Fibroblast of villous mesenchyme (primary cell): ENCODE data around the gene FERMT2. TPM values are rescaled to one million over a fixed set of nuclear protein-coding genes. Genes with fewer than 3 reads are reported as not detected.

Experiments used
- DNase-seq: peaks from one replicate; pipeline ENCODE4 v3.0.0-alpha.2; 2010; ENCODE audit warnings: low read depth
- H3K4me3 ChIP-seq: 2 replicates; pipeline ENCODE4 v1.5.1; 2011; ENCODE audit warnings: low read depth, mild to moderate bottlenecking, low read length
- CTCF ChIP-seq: IDR thresholded peaks from 2 replicates; pipeline ENCODE4 v1.5.1; 2012; ENCODE audit warnings: low read depth, mild to moderate bottlenecking, low read length; ENCODE audit not compliant: insufficient read depth
- total RNA-seq: library from RNA; depleted of rRNA; stranded (reverse); fragments of >200 nt; gene quantifications from 2 replicates; pipeline ENCODE4 v1.2.3, GENCODE V29; 2012

Gene FERMT2
- total RNA-seq, 1 donor: 320 TPM

GRCh38 chr14:52948039-52948438 lies 2.8 kb downstream of the FERMT2 start:
- no peak for DNase-seq
- H3K4me3 ChIP-seq: peak overlapping the region; percentile 73
- TF ChIP-seq CTCF: no peak

GRCh38 chr14:52944254-52944653 lies 6.6 kb downstream of the FERMT2 start:
- TF ChIP-seq CTCF: no peak
- DNase-seq: no peak
- no peak overlapping the region for H3K4me3 ChIP-seq

DNA sequence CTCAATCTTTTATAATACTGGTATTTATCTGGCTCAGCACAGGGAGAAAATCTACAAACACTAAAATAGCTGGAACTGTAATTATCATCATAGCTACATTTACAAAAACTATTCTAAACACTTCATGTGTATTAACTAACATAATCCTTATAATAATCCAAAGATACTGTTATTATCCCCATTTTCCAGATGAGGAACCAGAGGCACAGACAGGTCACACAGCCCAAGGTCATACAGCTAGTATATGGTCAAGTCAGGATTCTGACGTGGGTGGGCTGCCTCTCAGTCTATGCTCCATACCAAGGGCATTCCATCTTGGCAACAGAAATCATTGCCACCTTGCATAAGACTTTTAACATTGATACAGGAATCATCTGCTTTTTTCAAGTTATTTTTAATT lies 11.4 kb downstream of the FERMT2 start:
- no peak for TF ChIP-seq CTCF
- DNase-seq: no peak
- H3K4me3 ChIP-seq: no peak overlapping the region

DNA sequence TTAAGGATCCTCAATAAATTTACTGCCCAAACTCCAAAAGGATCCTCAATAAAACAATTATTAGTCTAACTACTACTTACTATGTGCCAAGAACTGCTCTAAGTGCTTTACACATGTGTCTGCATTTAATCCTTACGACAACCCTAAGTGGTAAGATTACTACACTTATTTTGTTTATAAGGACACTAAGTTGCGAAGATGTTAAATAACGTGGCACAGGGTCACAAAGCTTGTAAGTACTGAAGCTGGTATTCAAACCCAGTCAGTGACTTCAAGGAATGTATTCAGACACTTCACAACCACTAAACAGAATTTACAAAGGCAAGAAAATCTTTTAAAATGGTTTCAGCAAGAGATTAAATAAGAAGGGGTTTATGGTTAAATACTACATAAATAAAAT lies 13.0 kb downstream of the FERMT2 start:
- TF ChIP-seq CTCF: no peak
- no peak for DNase-seq
- H3K4me3 ChIP-seq: no peak overlapping the region

- no peak for TF ChIP-seq CTCF
- no peak overlapping the region for H3K4me3 ChIP-seq
These were observed 13.5 kb downstream of the FERMT2 start for GRCh38 chr14:52937306-52937705.

DNA sequence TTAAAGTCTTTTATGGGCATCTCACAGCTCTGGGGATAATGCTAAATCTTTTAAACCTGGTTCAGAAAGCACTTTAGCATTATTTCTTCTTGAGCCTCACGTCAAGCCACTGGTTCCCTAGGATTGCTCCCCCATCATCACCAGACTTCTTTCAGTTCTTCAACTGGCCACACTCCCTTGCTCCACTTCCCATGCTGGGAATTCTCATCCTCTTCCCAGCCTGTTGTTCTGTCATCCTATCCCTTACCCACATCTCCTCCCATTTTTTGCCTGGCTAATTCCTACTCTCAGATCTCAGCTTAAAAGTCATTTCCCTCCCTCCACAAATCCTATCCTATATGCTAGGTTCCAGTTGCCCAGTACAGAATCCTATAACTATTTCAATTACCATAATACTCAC lies 14.4 kb downstream of the FERMT2 start:
- TF ChIP-seq CTCF: no peak
- no peak overlapping the region for H3K4me3 ChIP-seq
- no peak for DNase-seq

More at GRCh38 chr14:52937306-52937705, 13.5 kb downstream of the FERMT2 start:
- no peak for DNase-seq

DNA sequence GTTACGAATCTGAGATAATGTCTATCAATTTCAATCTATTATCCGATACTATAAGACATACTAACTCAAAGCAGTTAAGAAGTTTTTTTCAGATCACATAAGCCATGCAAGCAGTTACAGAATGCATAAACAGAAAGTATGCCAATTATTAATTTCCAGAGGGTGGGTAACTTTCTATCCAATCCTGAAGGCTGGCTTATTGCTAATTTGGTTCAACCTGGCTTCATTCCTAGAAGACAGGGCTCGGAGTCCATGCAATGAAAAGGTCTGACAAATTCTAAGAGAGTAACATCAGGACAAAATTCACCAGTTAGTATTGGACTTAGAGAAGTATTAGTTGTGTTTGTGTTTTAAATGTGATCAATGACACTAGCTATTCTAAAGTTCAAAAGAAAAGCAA lies 15.0 kb downstream of the FERMT2 start:
- no peak for DNase-seq
- no peak overlapping the region for H3K4me3 ChIP-seq
- TF ChIP-seq CTCF: no peak
